Posterior cingulate gyrus (tissue), 11 donors: ENCODE data around the gene EPB41.
"Not testable (repeated sequence)": the region's sequence is repeated elsewhere in the genome, so short reads cannot be mapped to it uniquely, and the experiment has no call there.

Source experiments
- DNase-seq, 10 donors: peaks; one replicate each; pipeline versions ENCODE4 v3.0.0 to v3.0.0-alpha.2; 2020 to 2021; ENCODE audit warnings: mixed read lengths in 3 of 10
- intact Hi-C: fragments of 100-400 bp; cut with DNase I; formaldehyde crosslinking; loops from one replicate; pipeline ENCODE4 v1.15.1; 2023

Gene EPB41

GRCh38 chr1:29033829-29034466 lies 119.6 kb downstream of the EPB41 start:
- intact Hi-C loops = loop anchor here (1.0 to 10.0 kb wide), 4 partner anchors 152 to 1671 kb away; no protein-coding TSS in a partner anchor
- no peak for DNase-seq

DNA sequence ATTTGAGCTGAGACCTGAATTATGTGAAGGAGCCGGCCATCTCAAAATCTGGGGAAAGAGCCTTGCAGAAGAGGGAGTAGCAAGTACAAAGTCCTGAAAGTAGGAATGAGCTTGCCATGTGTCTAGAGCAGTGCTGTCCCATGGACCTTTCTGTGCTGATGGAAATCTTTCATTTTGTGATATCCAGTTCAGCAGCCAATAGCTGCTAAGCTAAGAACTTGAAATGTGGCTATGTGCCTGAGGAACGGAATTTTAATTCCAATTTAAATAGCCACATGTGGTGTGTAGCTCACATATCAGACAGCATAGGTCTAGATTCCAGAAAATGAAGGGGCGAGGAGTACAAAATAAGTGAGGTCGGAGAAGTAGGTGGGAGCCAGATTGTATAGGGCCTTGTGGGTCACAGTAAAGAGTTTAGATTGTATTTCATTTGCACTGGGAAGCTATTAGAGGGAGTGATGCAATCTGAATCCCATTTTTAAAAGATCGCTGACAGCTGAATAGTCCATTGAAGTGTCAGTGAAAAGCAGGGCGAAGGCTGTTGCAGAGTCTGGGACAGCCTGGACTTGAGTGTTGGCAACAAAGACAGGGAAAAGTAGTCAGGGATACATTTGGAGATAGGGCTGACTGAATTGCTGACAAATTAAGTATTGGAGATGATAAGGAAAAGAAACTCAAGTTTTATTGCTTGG lies 129.1 kb downstream of the EPB41 start:
- intact Hi-C loops = no loop called here
- no peak for DNase-seq

- intact Hi-C loops = no loop called here
Measured at GRCh38 chr1:29044010-29044409, 129.6 kb downstream of the EPB41 start.

GRCh38 chr1:29045663-29046062 lies 131.3 kb downstream of the EPB41 start:
- DNase-seq, intact Hi-C loops: not testable (repeated sequence)

More at GRCh38 chr1:29044010-29044409, 129.6 kb downstream of the EPB41 start:
- no peak for DNase-seq

DNA sequence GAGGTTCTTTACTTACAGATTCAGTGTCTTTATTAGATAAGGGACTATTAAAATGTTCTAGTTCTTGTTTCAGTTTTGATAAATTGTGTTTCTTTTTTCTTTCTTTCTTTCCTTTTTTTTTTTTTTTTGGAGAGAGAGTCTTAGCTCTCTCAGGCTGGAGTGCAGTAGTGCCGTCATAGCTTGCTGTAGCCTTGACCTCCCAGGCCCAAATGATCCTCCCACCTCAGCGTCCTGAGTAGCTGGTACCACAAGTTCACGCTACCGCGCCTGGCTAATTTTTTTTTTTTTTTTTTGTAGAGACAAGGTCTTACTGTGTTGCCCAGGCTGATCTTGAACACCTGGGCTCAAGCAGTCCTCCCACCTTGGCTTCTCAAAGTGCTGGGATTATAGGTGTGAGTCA lies 132.8 kb downstream of the EPB41 start:
- intact Hi-C loops = no loop called here
- DNase-seq = no peak

DNA sequence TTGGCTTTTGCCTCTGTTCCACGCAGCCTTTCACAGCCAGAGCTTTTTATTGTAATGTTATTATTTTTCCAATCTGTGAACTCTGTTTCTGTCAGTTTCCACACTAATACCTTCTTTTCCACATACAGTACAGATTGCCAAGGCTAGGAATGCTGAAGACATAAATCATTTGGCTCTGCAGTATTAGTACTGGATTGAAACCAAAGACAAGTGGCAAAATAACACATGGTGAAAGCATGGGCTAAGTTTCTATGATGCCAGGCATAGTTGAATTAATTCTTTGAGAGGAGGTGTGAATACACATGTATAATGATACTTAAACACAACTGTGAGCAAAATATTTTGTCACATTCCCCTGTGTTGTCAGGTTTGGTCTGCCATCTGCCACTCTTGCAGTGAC lies 135.8 kb downstream of the EPB41 start:
- no peak for DNase-seq
- intact Hi-C loops = no loop called here

DNA sequence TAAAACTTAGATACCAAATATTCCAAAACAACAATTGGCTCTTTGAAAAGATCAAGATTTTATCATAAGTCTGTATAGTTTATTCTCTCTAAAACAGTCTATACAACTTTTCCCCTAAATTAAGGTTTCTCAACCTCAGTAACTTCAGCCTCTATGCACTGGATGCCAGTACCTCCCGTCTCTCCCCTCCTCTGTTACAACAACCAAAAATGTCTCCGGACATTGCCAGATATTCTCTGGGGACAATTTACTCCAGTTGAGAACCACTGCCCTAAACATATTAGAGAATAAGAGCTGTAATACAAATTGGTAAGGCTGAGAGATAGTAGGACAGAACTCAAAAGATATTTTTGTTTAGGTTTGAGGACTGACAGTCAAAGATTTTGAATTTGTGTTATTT lies 137.7 kb downstream of the EPB41 start:
- intact Hi-C loops = no loop called here
- no peak for DNase-seq

- DNase-seq = no peak
- intact Hi-C loops = no loop called here
Measured at GRCh38 chr1:29052941-29053340, 138.6 kb downstream of the EPB41 start.

- intact Hi-C loops = no loop called here
- no peak for DNase-seq
Measured at GRCh38 chr1:29055160-29055559, 140.8 kb downstream of the EPB41 start.

GRCh38 chr1:29056256-29056655 lies 141.9 kb downstream of the EPB41 start:
- DNase-seq = no peak
- intact Hi-C loops = no loop called here

DNA sequence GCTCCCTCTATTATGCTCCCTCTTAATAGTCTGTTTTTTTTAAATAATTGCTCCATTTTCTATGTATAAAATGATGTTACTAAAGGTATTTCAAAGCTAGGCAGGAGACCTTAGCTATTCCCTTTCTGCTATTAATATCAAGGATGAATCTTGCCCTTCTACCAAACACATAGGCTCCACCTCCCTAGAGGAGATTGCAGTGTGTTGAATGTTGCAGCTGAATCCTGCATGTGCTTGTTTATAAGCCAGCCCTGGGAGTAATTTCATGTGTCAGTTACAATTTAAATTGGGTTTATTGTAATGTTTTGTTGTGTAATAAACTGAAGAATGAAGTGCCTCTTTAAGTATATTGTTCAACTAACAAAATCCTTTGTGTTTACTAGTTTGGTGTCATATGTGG lies 143.3 kb downstream of the EPB41 start:
- DNase-seq = no peak
- intact Hi-C loops = no loop called here

- intact Hi-C loops = no loop called here
- no peak for DNase-seq
Measured at GRCh38 chr1:29062157-29062942, 148.0 kb downstream of the EPB41 start.

- no peak for DNase-seq
- intact Hi-C loops = no loop called here
Measured at GRCh38 chr1:29064064-29064463, 149.7 kb downstream of the EPB41 start.

DNA sequence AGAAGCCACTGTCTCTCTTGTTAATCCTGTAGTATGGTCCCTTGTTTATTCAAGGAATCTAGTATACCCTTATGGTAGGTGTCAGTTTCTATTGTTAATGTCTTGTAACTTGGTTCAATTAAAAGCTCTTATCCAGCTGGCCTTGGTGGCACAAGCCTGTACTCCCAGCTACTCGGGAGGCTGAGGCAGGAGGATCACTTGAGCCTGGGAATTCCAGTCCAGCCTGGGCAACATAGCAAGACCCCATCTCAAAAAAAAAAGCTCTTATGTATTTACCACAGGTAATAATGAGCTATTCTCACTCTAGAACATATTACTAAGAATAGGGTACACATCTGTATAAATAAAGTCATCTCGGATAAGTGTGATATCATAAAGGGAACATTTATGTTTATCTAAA lies 162.8 kb downstream of the EPB41 start:
- no peak for DNase-seq

DNA sequence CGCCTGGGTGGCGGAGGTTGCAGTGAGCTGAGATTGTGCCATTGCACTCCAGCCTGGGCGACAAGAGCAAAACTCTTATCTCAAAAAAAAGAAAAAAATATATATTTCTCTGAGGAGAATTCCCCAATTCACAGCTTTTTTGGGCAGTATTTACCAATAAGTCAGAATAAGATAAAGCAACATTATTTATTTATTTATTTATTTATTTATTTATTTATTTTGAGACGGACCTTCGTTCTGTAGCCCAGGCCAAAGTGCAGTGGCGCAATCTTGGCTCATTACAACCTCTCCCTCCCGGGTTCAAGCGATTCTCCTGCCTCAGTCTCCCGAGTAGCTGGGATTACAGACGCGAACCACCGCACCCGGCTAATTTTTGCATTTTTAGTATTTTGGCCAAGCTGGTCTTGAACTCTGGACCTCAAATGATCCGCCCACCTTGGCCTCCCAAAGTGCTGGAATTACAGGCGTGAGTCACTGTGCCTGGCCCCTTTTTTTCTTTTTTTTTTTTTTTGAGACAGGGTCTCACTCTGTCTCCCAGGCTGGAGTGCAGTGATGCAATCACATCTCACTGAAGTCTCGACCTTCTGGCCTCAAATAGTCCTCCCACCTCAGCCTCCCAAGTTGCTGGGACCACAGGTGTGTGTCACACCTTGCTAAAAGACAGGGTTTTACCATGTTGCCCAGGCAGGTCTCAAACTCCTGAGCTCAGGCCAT lies 165.7 kb downstream of the EPB41 start:
- intact Hi-C loops, DNase-seq: not testable (repeated sequence)

More for the DNA sequence above, 162.8 kb downstream of the EPB41 start:
- intact Hi-C loops = no loop called here

GRCh38 chr1:29081201-29081600 lies 166.8 kb downstream of the EPB41 start:
- DNase-seq = no peak

DNA sequence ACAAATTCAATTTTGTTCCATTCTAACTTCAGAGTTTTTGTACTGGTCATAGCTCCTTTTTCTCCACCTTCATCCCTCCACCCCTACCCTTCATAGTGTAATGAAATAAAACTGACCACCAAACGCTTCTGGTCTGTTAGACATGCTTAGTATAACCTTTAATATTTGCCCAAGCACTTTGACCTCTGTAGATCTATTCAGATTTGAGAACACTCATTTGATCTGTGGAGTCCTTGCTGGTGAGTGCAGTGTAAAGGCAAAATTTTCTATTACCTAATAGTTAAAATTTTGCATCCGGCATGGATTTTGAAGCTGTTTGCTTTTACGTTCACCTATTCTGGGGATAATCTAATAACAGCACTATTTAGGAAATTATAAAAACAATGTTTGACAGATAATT lies 168.2 kb downstream of the EPB41 start:
- DNase-seq = no peak
- intact Hi-C loops = no loop called here

More at GRCh38 chr1:29081201-29081600, 166.8 kb downstream of the EPB41 start:
- intact Hi-C loops = no loop called here

- DNase-seq = no peak
- intact Hi-C loops = no loop called here
Measured at GRCh38 chr1:29083317-29084195, 169.2 kb downstream of the EPB41 start.

GRCh38 chr1:29084196-29084521 lies 169.8 kb downstream of the EPB41 start:
- DNase-seq = no peak
- intact Hi-C loops = no loop called here
